HG03457 (cell line): ENCODE measurements around the gene ERGIC1.

Experiments used
- ATAC-seq: cut with Tn5 transposase; IDR thresholded peaks from one replicate; pipeline ENCODE4 v1.9.1; 2021; ENCODE audit warnings: moderate number of reproducible peaks; ENCODE audit not compliant: unreplicated experiment

ERGIC1 gene

GRCh38 chr5:172827841-172828240 lies 6.2 kb upstream of the ERGIC1 start:
- no peak for ATAC-seq

GRCh38 chr5:172828911-172829431 lies 5.1 kb upstream of the ERGIC1 start:
- no peak for ATAC-seq

DNA sequence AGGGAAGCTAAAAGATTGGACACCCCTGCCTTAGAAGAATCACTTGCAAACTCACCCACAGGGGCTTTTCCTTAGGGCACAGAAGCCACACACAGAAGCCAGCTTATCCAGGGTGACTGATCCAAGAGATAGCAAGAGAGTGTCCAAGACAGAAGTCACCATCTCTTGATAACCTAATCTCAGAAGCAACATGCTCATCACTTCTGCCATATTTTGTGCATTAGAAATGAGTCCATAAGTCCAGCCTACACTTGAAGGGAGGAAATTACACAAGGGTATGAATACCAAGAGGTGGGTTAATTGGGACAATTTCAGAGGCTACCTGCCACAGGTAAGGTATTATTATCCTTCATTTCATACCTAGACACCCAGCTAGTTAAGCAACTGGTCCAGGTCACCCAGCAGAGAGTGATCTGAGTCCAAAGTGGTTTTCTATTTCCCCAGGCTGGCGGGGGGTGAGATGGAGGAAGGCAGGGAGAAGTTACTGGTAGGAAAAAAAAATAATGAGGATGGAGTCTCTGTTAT lies 3.7 kb upstream of the ERGIC1 start:
- no peak for ATAC-seq

DNA sequence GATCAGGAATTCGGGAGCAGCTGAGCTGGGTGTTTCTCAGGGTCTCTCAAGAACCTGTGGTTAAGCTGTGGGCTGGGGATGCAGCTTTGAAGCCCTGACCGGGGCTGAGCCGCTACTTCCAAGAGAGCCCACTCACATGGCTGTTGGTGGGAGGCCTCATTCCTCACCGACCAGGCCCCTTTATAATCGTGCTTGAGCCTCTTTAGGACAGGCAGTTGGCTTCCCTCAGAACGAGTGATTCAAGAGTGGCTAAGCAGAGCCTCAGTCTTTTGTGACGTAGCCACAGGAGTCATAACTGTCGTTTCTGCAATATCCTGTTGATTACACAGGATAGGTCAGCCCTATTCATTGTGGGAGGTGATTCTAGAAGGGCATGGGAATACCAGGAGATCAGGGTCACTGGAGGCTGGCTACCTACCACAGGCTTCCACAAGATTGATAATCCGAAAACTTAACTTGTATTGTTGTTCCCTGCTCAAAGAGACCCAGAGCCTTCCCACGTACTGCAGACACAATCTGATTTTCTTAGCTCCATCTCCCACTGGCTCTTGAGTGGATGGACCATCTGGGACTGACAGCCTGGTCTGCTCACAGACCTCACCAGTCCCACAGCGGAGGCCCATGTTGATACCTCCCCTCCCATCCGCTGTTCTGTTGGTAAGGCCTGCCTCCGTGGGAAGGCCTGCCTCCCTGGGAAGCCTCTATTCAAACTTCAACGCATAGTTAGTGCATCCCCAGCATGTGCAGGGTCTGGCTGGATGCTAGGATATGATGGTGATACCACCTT lies 3.0 kb upstream of the ERGIC1 start:
- no peak for ATAC-seq

- no peak for ATAC-seq
Measured at GRCh38 chr5:172832383-172833315, 1.4 kb upstream of the ERGIC1 start.

- ATAC-seq, result no peak
Measured at GRCh38 chr5:172833372-172833685, 722 bp upstream of the ERGIC1 start.

DNA sequence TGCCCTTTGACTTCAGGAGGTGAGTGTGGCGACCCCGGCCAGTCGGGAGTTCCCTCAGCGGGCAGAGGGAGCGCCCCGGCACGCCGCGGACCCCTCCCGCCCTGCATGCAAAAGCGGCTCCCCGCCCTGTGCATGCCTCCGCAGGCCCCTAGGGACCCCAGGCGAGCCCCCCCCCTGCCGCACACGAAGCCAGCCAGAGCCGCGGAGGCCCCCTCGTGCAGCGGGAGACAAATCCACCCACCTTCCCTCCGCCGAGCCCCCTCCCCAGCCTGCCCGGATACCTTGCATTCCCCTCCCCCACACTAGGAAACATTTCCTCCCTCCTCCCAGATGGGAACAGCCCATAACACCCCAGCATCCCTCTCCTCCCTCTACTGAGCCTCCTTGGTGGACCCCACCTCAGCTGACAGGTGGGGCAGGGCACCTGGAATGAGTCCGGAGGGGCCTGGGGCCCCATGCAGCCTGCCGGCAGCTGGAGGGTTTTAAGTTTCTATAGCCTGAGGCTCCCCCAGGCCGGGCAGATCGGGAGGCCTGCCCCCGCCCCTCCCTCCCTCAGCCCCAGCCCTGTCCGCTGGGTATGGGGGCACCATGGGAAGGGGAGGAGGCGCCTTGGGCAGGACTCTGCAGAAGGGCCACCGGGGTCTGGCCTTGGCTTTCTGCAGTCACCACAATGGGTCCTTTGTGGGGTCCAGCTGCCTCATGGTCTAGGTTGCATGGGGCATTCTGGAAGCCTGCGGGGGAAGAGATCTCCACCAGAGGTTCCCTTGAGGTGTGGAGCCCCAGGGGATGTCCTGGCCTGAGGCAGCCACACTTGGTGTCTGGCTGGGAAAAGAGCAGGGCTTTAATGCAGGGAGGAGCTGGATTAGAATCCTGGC lies 601 bp downstream of the ERGIC1 start:
- peak; percentile 7 for ATAC-seq

DNA sequence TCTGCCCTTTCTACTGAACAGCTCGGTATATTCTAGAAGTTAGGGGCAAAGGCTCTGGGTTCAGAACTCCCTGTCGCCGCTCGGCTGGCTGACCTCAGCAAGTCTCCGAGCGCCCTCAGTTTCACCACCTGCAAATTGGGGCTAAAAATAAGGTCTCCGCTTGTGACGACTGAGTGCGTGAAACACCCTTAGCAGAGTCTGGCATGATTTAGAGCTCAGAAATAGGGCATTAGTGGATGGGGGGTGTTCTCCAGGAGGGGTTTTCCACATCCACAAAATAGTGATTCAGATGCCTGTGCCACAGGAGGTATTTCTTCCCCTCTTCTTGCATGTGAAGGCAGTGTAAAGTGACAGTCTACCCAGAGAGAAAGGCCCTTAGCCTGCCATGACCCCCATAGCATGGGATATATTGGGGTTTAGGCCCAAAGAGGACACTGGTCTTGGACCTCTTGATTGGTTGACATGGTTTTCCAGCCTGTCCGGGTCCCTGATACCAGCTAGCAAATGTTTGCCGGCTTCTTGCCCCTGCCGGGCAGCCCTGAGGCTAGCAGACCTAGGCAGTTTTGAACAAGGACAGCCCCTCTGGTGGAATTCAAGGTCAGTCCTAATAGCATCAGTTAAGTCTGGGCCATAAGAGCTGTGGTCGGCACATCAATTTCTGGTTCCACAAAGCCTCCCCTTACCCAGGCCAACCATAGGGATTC lies 1.4 kb downstream of the ERGIC1 start:
- no peak for ATAC-seq

DNA sequence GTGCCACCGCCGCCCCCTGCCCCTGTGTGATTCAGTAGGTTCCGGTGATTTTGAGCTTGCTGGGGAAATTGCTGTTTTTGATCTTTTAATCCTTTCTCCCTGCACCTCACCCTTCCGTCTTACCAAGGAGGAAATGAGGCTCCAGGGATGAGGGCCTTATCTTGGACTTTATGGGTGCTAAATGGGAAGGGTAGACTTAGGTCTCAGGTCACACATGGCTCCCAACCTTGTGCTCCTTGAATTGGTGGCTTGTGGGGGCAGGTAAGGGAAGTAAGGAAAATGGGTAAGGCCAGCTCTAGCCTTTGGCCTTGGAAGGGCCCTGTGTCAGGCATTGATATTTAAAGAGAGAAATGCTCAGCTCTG lies 1.9 kb downstream of the ERGIC1 start:
- no peak for ATAC-seq

DNA sequence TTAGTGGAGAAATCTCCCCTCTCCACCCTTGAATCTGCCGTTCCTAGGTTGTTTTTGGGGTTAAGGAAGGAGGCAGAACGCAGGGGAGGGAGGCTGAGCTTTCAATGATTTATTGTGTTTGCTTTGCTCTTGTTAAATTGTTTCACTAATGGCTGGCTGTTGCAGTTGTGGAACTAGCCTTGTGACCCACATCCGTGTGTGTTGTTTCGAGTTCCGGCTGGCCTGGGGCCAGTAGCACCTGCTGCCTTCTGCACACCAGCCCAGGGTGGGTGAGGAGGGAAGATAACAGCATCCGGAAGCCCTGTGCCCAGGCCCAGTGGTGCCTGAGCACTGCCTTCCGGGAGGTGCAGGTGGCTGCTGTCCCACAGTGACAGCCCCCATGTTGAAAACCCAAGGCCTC lies 3.6 kb downstream of the ERGIC1 start:
- peak; percentile 67 for ATAC-seq

- ATAC-seq, result no peak
Measured at GRCh38 chr5:172838151-172838875, 4.3 kb downstream of the ERGIC1 start.

DNA sequence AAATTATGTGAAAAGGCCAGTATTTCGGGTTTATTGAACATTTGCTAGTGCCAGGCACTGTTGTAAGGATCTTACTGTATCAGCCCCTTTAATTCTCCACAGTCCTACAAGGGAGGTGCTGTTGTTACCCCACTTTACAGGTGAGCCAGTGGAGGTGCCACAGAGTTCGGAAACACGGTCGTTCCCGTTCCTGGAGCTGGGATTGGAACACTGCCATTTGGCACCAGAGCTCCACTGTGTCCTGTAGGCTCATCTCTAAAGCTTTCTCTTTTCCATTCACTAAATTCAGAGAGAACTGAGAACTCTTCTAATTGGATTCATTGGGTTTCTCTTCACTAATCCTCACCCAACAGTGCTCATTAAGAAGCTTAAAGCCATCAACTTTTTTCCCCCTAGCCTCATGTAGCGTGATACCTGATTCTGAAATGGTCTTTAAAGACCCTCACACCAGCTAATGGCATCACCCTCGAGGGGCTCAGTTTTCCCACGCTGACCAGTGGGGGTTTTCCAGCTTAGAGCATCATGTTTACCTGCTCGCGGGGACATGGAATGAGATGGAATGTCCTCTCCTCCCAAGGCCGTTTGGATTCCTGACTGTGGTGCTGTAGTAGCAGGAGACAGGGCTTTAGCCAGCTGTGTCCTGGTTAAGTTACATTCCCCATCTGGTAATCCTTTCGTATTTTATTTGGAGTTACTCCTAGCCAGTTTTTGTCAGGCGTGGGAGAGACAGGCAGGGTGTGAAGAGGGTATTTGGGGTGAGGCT lies 5.8 kb downstream of the ERGIC1 start:
- no peak for ATAC-seq

GRCh38 chr5:172840432-172841154 lies 6.5 kb downstream of the ERGIC1 start:
- no peak for ATAC-seq

- no peak for ATAC-seq
Measured at GRCh38 chr5:172841256-172841655, 7.2 kb downstream of the ERGIC1 start.

DNA sequence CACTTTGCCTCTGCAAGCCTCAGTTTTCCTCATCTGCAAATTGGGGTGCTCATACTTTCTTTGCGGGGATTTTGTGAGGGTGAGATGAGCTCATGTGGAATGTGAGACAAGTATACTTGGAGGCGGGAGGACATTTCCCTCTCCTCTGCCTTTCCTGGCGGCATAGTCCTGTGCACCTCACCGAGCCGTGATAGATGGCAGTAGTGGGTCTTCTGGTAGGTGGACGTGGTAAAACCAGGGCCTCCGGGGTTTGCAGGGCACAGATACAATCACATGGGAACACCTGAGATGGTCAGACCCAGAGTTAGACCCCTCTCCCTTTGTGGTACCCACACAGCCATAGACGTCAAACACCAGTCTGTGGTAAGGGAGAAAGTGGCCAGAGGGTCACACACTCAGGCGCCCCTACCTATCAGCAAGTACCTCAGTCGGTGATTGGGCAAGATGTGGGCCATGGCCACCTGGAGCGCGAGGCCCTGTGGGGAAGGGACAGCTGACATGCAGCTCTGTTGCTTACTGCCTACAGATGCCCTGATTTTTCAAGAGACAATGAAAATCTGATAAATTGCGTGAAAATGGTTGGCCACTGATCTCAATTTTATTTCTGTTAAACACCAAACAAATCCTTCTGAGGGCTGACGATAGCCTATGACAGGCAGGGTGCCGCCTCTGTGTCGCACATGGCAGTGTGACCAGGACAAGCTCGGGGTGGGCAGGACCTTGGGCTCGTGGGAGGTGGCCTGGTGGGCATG lies 9.9 kb downstream of the ERGIC1 start:
- no peak for ATAC-seq

DNA sequence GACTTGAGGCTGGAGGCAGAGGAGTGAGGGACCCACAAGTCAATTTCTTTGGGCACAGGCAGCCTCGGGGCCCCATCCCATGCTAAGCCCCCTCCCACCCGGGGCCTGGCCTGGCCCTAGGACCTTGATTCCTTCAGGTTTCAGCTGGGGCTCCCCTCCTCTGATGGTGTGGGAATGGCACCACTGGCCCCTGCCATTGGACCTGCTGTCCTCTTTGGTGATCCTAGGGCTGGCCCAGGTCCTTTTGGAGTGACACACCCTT lies 10.5 kb downstream of the ERGIC1 start:
- no peak for ATAC-seq

GRCh38 chr5:172845154-172845553 lies 11.1 kb downstream of the ERGIC1 start:
- no peak for ATAC-seq

DNA sequence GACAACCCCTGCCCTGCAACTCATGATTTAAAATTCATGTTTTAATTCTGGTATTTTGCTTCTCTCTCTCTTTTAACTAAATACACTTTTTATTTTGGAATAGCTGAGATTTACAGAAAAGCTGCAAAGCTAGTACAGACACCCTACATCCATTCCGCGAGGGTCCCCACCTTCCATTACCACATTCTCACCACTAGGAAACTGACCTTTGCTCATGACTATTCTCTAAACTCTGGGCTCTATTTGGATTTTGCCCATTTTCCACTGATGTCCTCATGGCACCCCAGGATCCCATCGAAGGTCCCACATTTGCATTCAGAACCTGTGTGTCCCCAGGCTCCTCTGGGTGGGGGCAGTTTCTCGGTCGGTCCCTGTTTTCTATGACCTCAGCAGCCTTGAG lies 11.5 kb downstream of the ERGIC1 start:
- ATAC-seq, result no peak
